ENCODE data around the gene ERICH6.

Gene ERICH6

GRCh38 chr3:150737874-150738679 lies 34.4 kb upstream of the ERICH6 start:
- no peak for TF ChIP-seq CTCF (IDR thresholded peaks at IDR 0.05; ENCODE audit: low read depth, low read length)
- in situ Hi-C loops (cut with HindIII; ENCODE audit: low sequenced_read_pairs), result no loop called here
- no peak overlapping the region for H3K4me3 ChIP-seq (ENCODE audit: low read depth, low read length)
- DNase-seq (ENCODE audit: low read depth, low spot score), result no peak

- no peak for TF ChIP-seq CTCF (IDR thresholded peaks at IDR 0.05; ENCODE audit: low read depth, low read length)
- DNase-seq (ENCODE audit: low read depth, low spot score), result no peak
- in situ Hi-C loops (cut with HindIII; ENCODE audit: low sequenced_read_pairs), result no loop called here
- H3K4me3 ChIP-seq (ENCODE audit: low read depth, low read length), result no peak overlapping the region
Measured at GRCh38 chr3:150736903-150737832, 33.4 kb upstream of the ERICH6 start.

- no peak overlapping the region for H3K4me3 ChIP-seq (ENCODE audit: low read depth, low read length)
- DNase-seq (ENCODE audit: low read depth, low spot score), result no peak
- TF ChIP-seq CTCF (IDR thresholded peaks at IDR 0.05; ENCODE audit: low read depth, low read length), result no peak
- in situ Hi-C loops (cut with HindIII; ENCODE audit: low sequenced_read_pairs), result no loop called here
Measured at GRCh38 chr3:150736316-150736719, 32.6 kb upstream of the ERICH6 start.

- in situ Hi-C loops (cut with HindIII; ENCODE audit: low sequenced_read_pairs), result no loop called here
- TF ChIP-seq CTCF (IDR thresholded peaks at IDR 0.05; ENCODE audit: low read depth, low read length), result no peak
- no peak for DNase-seq (ENCODE audit: low read depth, low spot score)
- H3K4me3 ChIP-seq (ENCODE audit: low read depth, low read length), result no peak overlapping the region
Measured at GRCh38 chr3:150734795-150735119, 31.0 kb upstream of the ERICH6 start.

- in situ Hi-C loops (cut with HindIII; ENCODE audit: low sequenced_read_pairs), result no loop called here
- TF ChIP-seq CTCF (IDR thresholded peaks at IDR 0.05; ENCODE audit: low read depth, low read length), result no peak
- no peak for DNase-seq (ENCODE audit: low read depth, low spot score)
- no peak overlapping the region for H3K4me3 ChIP-seq (ENCODE audit: low read depth, low read length)
Measured at GRCh38 chr3:150733936-150734794, 30.4 kb upstream of the ERICH6 start.

- H3K4me3 ChIP-seq (ENCODE audit: low read depth, low read length), result no peak overlapping the region
- in situ Hi-C loops (cut with HindIII; ENCODE audit: low sequenced_read_pairs), result no loop called here
- no peak for DNase-seq (ENCODE audit: low read depth, low spot score)
- no peak for TF ChIP-seq CTCF (IDR thresholded peaks at IDR 0.05; ENCODE audit: low read depth, low read length)
Measured at GRCh38 chr3:150733373-150733935, 29.7 kb upstream of the ERICH6 start.

Measured in astrocyte of the spinal cord (primary cell).